Neuronal stem cell (in vitro differentiated cells): Measurements from ENCODE around the gene TRIOBP.

Experiments used
- DNase-seq: peaks from one replicate; pipeline ENCODE4 v3.0.0-alpha.2; 2013; ENCODE audit warnings: low spot score
- H2AFZ ChIP-seq: one replicate; pipeline ENCODE4 v1.6.1; 2013; ENCODE audit warnings: mild to moderate bottlenecking, low read length, inconsistent platforms
- H2AK5ac ChIP-seq: 2 replicates; pipeline ENCODE4 v1.6.1; 2013; ENCODE audit warnings: low read depth, mild to moderate bottlenecking, inconsistent platforms, low read length, moderate library complexity, mixed read lengths
- H2BK120ac ChIP-seq: 2 replicates; pipeline ENCODE4 v1.6.1; 2013; ENCODE audit warnings: low read depth, mild to moderate bottlenecking, inconsistent platforms, low read length, moderate library complexity, mixed read lengths
- H2BK12ac ChIP-seq: one replicate; pipeline ENCODE4 v1.6.1; 2013; ENCODE audit warnings: low read length, inconsistent platforms
- H2BK15ac ChIP-seq: 2 replicates; pipeline ENCODE4 v1.6.1; 2013; ENCODE audit warnings: mild to moderate bottlenecking, low read length, inconsistent platforms, mixed read lengths
- H2BK5ac ChIP-seq: one replicate; pipeline ENCODE4 v1.6.1; 2013; ENCODE audit warnings: inconsistent platforms, mild to moderate bottlenecking, low read length, moderate library complexity
- H3K14ac ChIP-seq: one replicate; pipeline ENCODE4 v1.6.1; 2013; ENCODE audit warnings: low read length, inconsistent platforms
- H3K18ac ChIP-seq: 2 replicates; pipeline ENCODE4 v1.6.1; 2013; ENCODE audit warnings: low read length, inconsistent platforms
- H3K23ac ChIP-seq: 2 replicates; pipeline ENCODE4 v1.6.1; 2013; ENCODE audit warnings: low read depth, mild to moderate bottlenecking, mixed read lengths, low read length, inconsistent platforms; ENCODE audit not compliant: poor library complexity
- H3K27ac ChIP-seq: replicated peaks from 3 replicates; pipeline ENCODE4 v1.5.1; 2013; ENCODE audit warnings: low read length, inconsistent platforms
- H3K27me3 ChIP-seq, 3 experiments: 2 replicates each; pipeline ENCODE4 v1.6.1; 2013; ENCODE audit warnings: low read length in 3 of 3, mild to moderate bottlenecking in 2 of 3, inconsistent platforms in 1 of 3, low read depth in 1 of 3, mixed read lengths in 1 of 3, moderate library complexity in 1 of 3; ENCODE audit not compliant: control insufficient read depth in 3 of 3, insufficient read depth in 3 of 3
- H3K36me3 ChIP-seq, 2 donors: replicated peaks in 1 of 2; 2 replicates each; pipeline ENCODE4 v1.6.1; 2013; ENCODE audit warnings: low read length in 2 of 2; ENCODE audit not compliant: control insufficient read depth in 2 of 2, insufficient read depth in 2 of 2
- H3K4ac ChIP-seq: 2 replicates; pipeline ENCODE4 v1.6.1; 2013; ENCODE audit warnings: inconsistent platforms, mild to moderate bottlenecking, low read length, moderate library complexity
- H3K4me1 ChIP-seq, 2 donors: 1 replicate in 1 of 2; 2 replicates in 1 of 2; pipeline ENCODE4 v1.6.1; 2013; ENCODE audit warnings: low read length in 2 of 2, low read depth in 1 of 2; ENCODE audit not compliant: control insufficient read depth in 2 of 2, insufficient read depth in 1 of 2
- H3K4me2 ChIP-seq: one replicate; pipeline ENCODE4 v1.6.1; 2013; ENCODE audit warnings: mild to moderate bottlenecking, low read length, inconsistent platforms; ENCODE audit not compliant: insufficient read depth, poor library complexity, severe bottlenecking
- H3K4me3 ChIP-seq, 2 donors: 2 replicates each; pipeline ENCODE4 v1.5.1; 2013; ENCODE audit warnings: low read length in 2 of 2, mild to moderate bottlenecking in 2 of 2, inconsistent platforms in 1 of 2, moderate library complexity in 1 of 2
- H3K79me1 ChIP-seq: one replicate; pipeline ENCODE4 v1.6.1; 2013; ENCODE audit warnings: low read depth, mild to moderate bottlenecking, inconsistent platforms, low read length, moderate library complexity
- H3K9ac ChIP-seq: one replicate; pipeline ENCODE4 v1.6.1; 2013; ENCODE audit warnings: mild to moderate bottlenecking, low read depth, low read length, inconsistent platforms; ENCODE audit not compliant: poor library complexity
- H3K9me3 ChIP-seq, 2 donors: replicated peaks in 1 of 2; 2 replicates each; pipeline versions ENCODE3 to v1.6.1; 2013; ENCODE audit warnings: low read length in 2 of 2, mild to moderate bottlenecking in 2 of 2, inconsistent platforms in 1 of 2, low read depth in 1 of 2, mixed read lengths in 1 of 2, moderate library complexity in 1 of 2; ENCODE audit not compliant: control insufficient read depth in 2 of 2, insufficient read depth in 1 of 2
- H4K8ac ChIP-seq: one replicate; pipeline ENCODE4 v1.6.1; 2013; ENCODE audit warnings: low read depth, mild to moderate bottlenecking, inconsistent platforms, low read length, moderate library complexity
- H4K91ac ChIP-seq: one replicate; pipeline ENCODE4 v1.6.1; 2013; ENCODE audit warnings: low read length, low read depth, mild to moderate bottlenecking, inconsistent platforms; ENCODE audit not compliant: poor library complexity
- WGBS, 2 donors: extraction: QIAGEN DNeasy Blood & Tissue Kit; methylation state at CpG; one replicate each; pipeline ENCODE4 v1.1.7; 2013; ENCODE audit warnings: missing lambda C conversion rate in 2 of 2, mixed read lengths in 1 of 2; ENCODE audit not compliant: insufficient read length in 2 of 2, insufficient replicate concordance in 1 of 2; ENCODE audit errors: extremely low coverage in 2 of 2; 5-methylcytosine and 5-hydroxymethylcytosine counted together

TRIOBP gene

DNA sequence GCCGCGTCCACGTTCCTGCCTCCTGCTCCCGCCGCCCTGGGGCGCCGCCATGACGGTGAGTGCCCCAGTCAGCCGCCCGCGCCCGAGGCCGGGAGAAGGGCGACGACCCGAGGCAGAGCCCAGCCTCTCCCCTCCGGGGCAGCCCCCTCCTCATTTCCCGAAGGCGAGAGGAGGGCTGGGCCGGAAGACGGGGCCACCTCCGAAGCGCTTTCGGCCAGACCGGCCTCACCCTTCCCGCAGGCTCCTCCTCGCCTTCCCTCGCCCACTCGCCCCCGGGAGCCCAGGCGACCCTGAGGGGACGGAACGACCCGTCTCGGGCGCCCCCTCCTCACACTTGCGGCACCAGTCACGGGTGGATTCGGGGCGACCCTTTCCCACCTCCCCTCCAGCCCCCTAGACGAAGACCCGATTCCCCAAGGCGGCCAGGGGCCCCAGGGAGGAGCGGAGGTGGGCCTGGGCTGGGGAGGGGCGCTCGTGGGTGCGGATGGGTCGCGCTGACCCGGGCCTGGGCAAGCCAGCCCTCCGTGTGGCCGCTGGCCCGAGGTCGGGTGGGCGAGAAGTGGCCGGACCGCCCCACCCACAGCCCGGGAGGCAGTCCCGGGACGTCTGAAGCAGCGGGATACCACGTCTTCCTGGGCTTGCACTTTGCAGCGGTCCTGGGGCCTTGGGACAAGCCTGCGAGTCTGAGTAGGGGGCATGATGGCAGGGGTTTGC, 49.7 kb downstream of the TRIOBP start:
- Histone ChIP-seq H2BK120ac (peak overlapping the region; percentile 67), H3K36me3 (peaks cover 5 to 27% of the 10 kb centered on the region in 2 donors), H3K14ac (peak overlapping the region; percentile 98), H3K79me1 (peaks cover 20% of the 10 kb centered on the region), H3K27me3 (peaks cover 0 to 2% (median 0%) of the 10 kb centered on the region in 3 experiments), H4K8ac (no peak overlapping the region), H3K4me3 (peak overlapping the region; percentile 97), H3K9ac (peak overlapping the region; percentile 96), H2BK15ac (peak overlapping the region; percentile 76), H2AFZ (peak overlapping the region; percentile 87), H4K91ac (peak overlapping the region; percentile 14), H3K23ac (peak overlapping the region; percentile 90), H3K4me1 (peaks cover 19 to 30% of the 10 kb centered on the region in 2 donors), H3K9me3 (no peaks in the 10 kb centered on the region), H3K18ac (peak overlapping the region; percentile 96), H2BK12ac (peak overlapping the region; percentile 47), H3K4ac (peak overlapping the region; percentile 77), H2BK5ac (peak overlapping the region; percentile 83), H3K27ac (peak overlapping the region; percentile 79), H2AK5ac (peak overlapping the region; percentile 92), H3K4me2 (peak overlapping the region; percentile 93)
- peak; percentile 24 for DNase-seq
- WGBS, 2 donors = no CpG with 5 or more reads among the region's 64 CpGs

- H3K27ac ChIP-seq = no peak overlapping the region
- no peak for DNase-seq
- H3K4me2 ChIP-seq = peak overlapping the region; percentile 93
Measured at GRCh38 chr22:37747080-37747714, 50.3 kb downstream of the TRIOBP start.

GRCh38 chr22:37747715-37748100, 50.9 kb downstream of the TRIOBP start:
- no peak overlapping the region for H4K91ac ChIP-seq
- peaks cover 19 to 39% of the 10 kb centered on the region in 2 donors for H3K4me1 ChIP-seq
- H3K23ac ChIP-seq = peak overlapping the region; percentile 81
- peaks cover 5 to 35% of the 10 kb centered on the region in 2 donors for H3K36me3 ChIP-seq
- peak overlapping the region in 1 of 2 donors; percentile 97 for H3K4me3 ChIP-seq
- no peak overlapping the region for H3K14ac ChIP-seq
- no peak for DNase-seq
- no peak overlapping the region for H3K4me2 ChIP-seq
- H3K79me1 ChIP-seq = peaks cover 20% of the 10 kb centered on the region
- peak overlapping the region; percentile 10 for H3K27ac ChIP-seq
- H2BK12ac ChIP-seq = peak overlapping the region; percentile 30
- peaks cover 0 to 2% (median 0%) of the 10 kb centered on the region in 3 experiments for H3K27me3 ChIP-seq
- H4K8ac ChIP-seq = no peak overlapping the region
- H3K9ac ChIP-seq = no peak overlapping the region
- no peaks in the 10 kb centered on the region for H3K9me3 ChIP-seq
- no peak overlapping the region for H2AFZ ChIP-seq
- peak overlapping the region; percentile 1 for H2BK5ac ChIP-seq
- no peak overlapping the region for H3K4ac ChIP-seq
- no peak overlapping the region for H2BK15ac ChIP-seq
- peak overlapping the region; percentile 77 for H3K18ac ChIP-seq
- no CpG with 5 or more reads among the region's 8 CpGs for whole genome bisulfite sequencing, 2 donors
- H2BK120ac ChIP-seq = peak overlapping the region; percentile 55
- H2AK5ac ChIP-seq = no peak overlapping the region

More at GRCh38 chr22:37747080-37747714, 50.3 kb downstream of the TRIOBP start:
- no peak overlapping the region for H3K14ac ChIP-seq
- peaks cover 19 to 35% of the 10 kb centered on the region in 2 donors for H3K4me1 ChIP-seq
- H3K23ac ChIP-seq = peak overlapping the region; percentile 90
- peak overlapping the region; percentile 96 for H3K18ac ChIP-seq
- H3K79me1 ChIP-seq = peaks cover 20% of the 10 kb centered on the region
- peak overlapping the region; percentile 96 for H3K9ac ChIP-seq
- H3K4ac ChIP-seq = peak overlapping the region; percentile 77
- H2BK15ac ChIP-seq = peak overlapping the region; percentile 26
- peak overlapping the region; percentile 55 for H2BK120ac ChIP-seq
- H2BK5ac ChIP-seq = peak overlapping the region; percentile 83
- H3K27me3 ChIP-seq = peaks cover 0 to 2% (median 0%) of the 10 kb centered on the region in 3 experiments
- peak overlapping the region; percentile 92 for H2AK5ac ChIP-seq
- no peak overlapping the region for H4K8ac ChIP-seq
- peak overlapping the region; percentile 87 for H2AFZ ChIP-seq
- WGBS, 2 donors = no CpG with 5 or more reads among the region's 16 CpGs
- no peak overlapping the region for H4K91ac ChIP-seq
- peak overlapping the region; percentile 47 for H2BK12ac ChIP-seq
- H3K4me3 ChIP-seq = peak overlapping the region; percentile 97
- H3K36me3 ChIP-seq = peaks cover 5 to 32% of the 10 kb centered on the region in 2 donors
- no peaks in the 10 kb centered on the region for H3K9me3 ChIP-seq

DNA sequence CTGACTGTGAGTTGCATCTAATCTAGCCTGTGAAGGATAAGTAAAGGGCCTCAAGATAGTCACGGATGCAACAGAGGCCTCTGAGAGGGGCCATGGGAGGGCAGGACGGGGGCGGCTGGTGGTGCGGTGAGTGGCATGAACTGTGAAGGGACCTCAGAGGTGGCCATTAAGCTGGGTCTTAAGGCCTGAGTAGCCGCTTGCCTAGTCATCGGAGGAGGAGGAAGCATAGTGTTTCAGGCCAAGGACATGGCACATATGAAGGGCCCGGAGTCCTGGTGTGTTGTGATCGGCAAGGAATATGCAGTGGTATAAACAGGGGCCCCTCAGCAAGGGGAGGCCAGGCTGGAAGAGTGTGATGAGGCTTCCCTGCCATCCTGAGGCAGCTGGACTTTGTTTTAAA, 51.8 kb downstream of the TRIOBP start:
- no peak overlapping the region for H3K9ac ChIP-seq
- no peak overlapping the region for H2BK12ac ChIP-seq
- peaks cover 5 to 36% of the 10 kb centered on the region in 2 donors for H3K36me3 ChIP-seq
- no peak overlapping the region for H4K8ac ChIP-seq
- H3K4me1 ChIP-seq = peaks cover 15 to 37% of the 10 kb centered on the region in 2 donors
- no peak for DNase-seq
- no peak overlapping the region for H2BK5ac ChIP-seq
- H3K27me3 ChIP-seq = peaks cover 0 to 2% (median 0%) of the 10 kb centered on the region in 3 experiments
- H2BK120ac ChIP-seq = no peak overlapping the region
- H3K79me1 ChIP-seq = peaks cover 20% of the 10 kb centered on the region
- no peak overlapping the region for H4K91ac ChIP-seq
- WGBS, 2 donors = no CpG with 5 or more reads among the region's 8 CpGs
- H2AFZ ChIP-seq = no peak overlapping the region
- no peak overlapping the region for H3K4ac ChIP-seq
- no peak overlapping the region for H3K23ac ChIP-seq
- H3K14ac ChIP-seq = no peak overlapping the region
- H3K18ac ChIP-seq = no peak overlapping the region
- H3K27ac ChIP-seq = no peak overlapping the region
- no peak overlapping the region for H2BK15ac ChIP-seq
- H3K4me3 ChIP-seq = no peak overlapping the region
- no peaks in the 10 kb centered on the region for H3K9me3 ChIP-seq
- H2AK5ac ChIP-seq = no peak overlapping the region
- H3K4me2 ChIP-seq = no peak overlapping the region
